GM23338 (cell line): ENCODE results near the gene SLCO4A1. TPM values are rescaled to one million over a fixed set of nuclear protein-coding genes. Genes with fewer than 3 reads are reported as not detected.

Experiments
- ATAC-seq: fragments of 200-7000 bp; cut with Tn5 transposase; 3 replicates; pipeline ENCODE4 v1.9.1; 2020
- DNase-seq: peaks from one replicate; pipeline ENCODE4 v3.0.0-alpha.2; 2015; ENCODE audit warnings: low spot score
- H2AFZ ChIP-seq: fragments of 200-600 bp; sonication (generic); 2 replicates; pipeline ENCODE4 v1.8.0; 2016; ENCODE audit warnings: antibody characterized with exemption, mild to moderate bottlenecking, moderate library complexity
- H3F3A ChIP-seq: fragments of 200-600 bp; sonication (generic); replicated peaks from 2 replicates; pipeline ENCODE4 v1.8.0; 2017; ENCODE audit warnings: antibody characterized with exemption, mixed run types, low read depth
- H3K27ac ChIP-seq: fragments of 200-600 bp; sonication (generic); 2 replicates; pipeline ENCODE4 v1.6.1; 2016; ENCODE audit warnings: low read depth
- H3K27me3 ChIP-seq: fragments of 200-600 bp; sonication (generic); 2 replicates; pipeline ENCODE4 v1.8.0; 2016; ENCODE audit warnings: mild to moderate bottlenecking, mixed run types, moderate library complexity; ENCODE audit not compliant: insufficient read depth
- H3K36me3 ChIP-seq: fragments of 200-600 bp; sonication (generic); 2 replicates; pipeline ENCODE4 v1.8.0; 2016; ENCODE audit warnings: mild to moderate bottlenecking; ENCODE audit not compliant: insufficient read depth
- H3K4me1 ChIP-seq: fragments of 200-600 bp; sonication (generic); 2 replicates; pipeline ENCODE4 v1.8.0; 2016; ENCODE audit warnings: mild to moderate bottlenecking, moderate library complexity; ENCODE audit not compliant: insufficient read depth
- H3K4me2 ChIP-seq: fragments of 200-600 bp; sonication (generic); 2 replicates; pipeline ENCODE4 v1.7.1; 2017; ENCODE audit warnings: mixed run types
- H3K4me3 ChIP-seq: fragments of 200-600 bp; sonication (generic); 2 replicates; pipeline ENCODE4 v1.6.1; 2016; ENCODE audit warnings: mixed run types
- H3K79me2 ChIP-seq: fragments of 200-600 bp; sonication (generic); replicated peaks from 2 replicates; pipeline ENCODE4 v1.8.0; 2017; ENCODE audit warnings: mild to moderate bottlenecking; ENCODE audit not compliant: insufficient read depth
- H3K9me2 ChIP-seq: fragments of 200-600 bp; sonication (generic); 2 replicates; pipeline ENCODE4 v1.8.0; 2017; ENCODE audit not compliant: insufficient read depth
- H4K20me1 ChIP-seq: fragments of 200-600 bp; sonication (generic); replicated peaks from 2 replicates; pipeline ENCODE4 v1.8.0; 2017; ENCODE audit warnings: mild to moderate bottlenecking; ENCODE audit not compliant: insufficient read depth
- H3K27ac Mint-ChIP-seq: 2 replicates; pipeline ENCODE4 v1.8.0; 2020; ENCODE audit warnings: inconsistent platforms, mild to moderate bottlenecking, moderate library complexity, mixed read lengths
- H3K27me3 Mint-ChIP-seq: 3 replicates; pipeline ENCODE4 v1.8.0; 2022; ENCODE audit warnings: low read depth, mild to moderate bottlenecking, moderate library complexity, mixed read lengths, inconsistent platforms; ENCODE audit not compliant: insufficient read depth, poor library complexity
- H3K36me3 Mint-ChIP-seq: 3 replicates; pipeline ENCODE4 v1.8.0; 2021; ENCODE audit warnings: low read depth, mild to moderate bottlenecking, inconsistent platforms, moderate library complexity, mixed read lengths
- H3K4me1 Mint-ChIP-seq: 3 replicates; pipeline ENCODE4 v1.8.0; 2020; ENCODE audit warnings: mild to moderate bottlenecking, inconsistent platforms, mixed read lengths
- H3K4me3 Mint-ChIP-seq: 3 replicates; pipeline ENCODE4 v1.8.0; 2021; ENCODE audit warnings: moderate library complexity, mild to moderate bottlenecking, inconsistent platforms, mixed read lengths
- H3K9me3 Mint-ChIP-seq: 3 replicates; pipeline ENCODE4 v1.8.0; 2020; ENCODE audit warnings: moderate library complexity, mild to moderate bottlenecking, inconsistent platforms, mixed read lengths
- CREB1 ChIP-seq: fragments of 250-450 bp; sonication (Bioruptor Pico); IDR thresholded peaks from 2 replicates; pipeline ENCODE4 v1.5.0; 2020; ENCODE audit warnings: low read depth, mild to moderate bottlenecking, moderate library complexity
- EZH2 ChIP-seq: fragments of 200-600 bp; sonication (generic); IDR thresholded peaks from one replicate; pipeline ENCODE4 v1.8.0; 2017; ENCODE audit warnings: antibody characterized with exemption, mild to moderate bottlenecking, low read depth; ENCODE audit not compliant: unreplicated experiment
- EZH2phosphoT487 ChIP-seq: fragments of 200-600 bp; sonication (generic); IDR thresholded peaks from one replicate; pipeline ENCODE4 v1.8.1; 2018; ENCODE audit warnings: antibody characterized with exemption; ENCODE audit not compliant: unreplicated experiment
- JUNB ChIP-seq: IDR thresholded peaks from one replicate; pipeline ENCODE4 v1.6.1; 2016; ENCODE audit warnings: antibody characterized with exemption; ENCODE audit not compliant: unreplicated experiment
- NANOG ChIP-seq: IDR thresholded peaks from 2 replicates; pipeline ENCODE4 v1.6.1; 2016; ENCODE audit warnings: antibody characterized with exemption, borderline replicate concordance
- POLR2AphosphoS5 ChIP-seq: IDR thresholded peaks from 2 replicates; pipeline ENCODE4 v1.6.1; 2016; ENCODE audit warnings: antibody characterized with exemption, low read depth
- REST ChIP-seq: IDR thresholded peaks from one replicate; pipeline ENCODE4 v1.6.1; 2018; ENCODE audit warnings: antibody characterized with exemption; ENCODE audit not compliant: unreplicated experiment
- STAT1 ChIP-seq: IDR thresholded peaks from one replicate; pipeline ENCODE4 v1.6.1; 2016; ENCODE audit warnings: antibody characterized with exemption; ENCODE audit not compliant: unreplicated experiment
- ZNF114 ChIP-seq: fragments of 250-450 bp; sonication (Bioruptor Pico); IDR thresholded peaks from 2 replicates; pipeline ENCODE4 v1.5.0; 2020; ENCODE audit warnings: mild to moderate bottlenecking, moderate library complexity
- ZNF331 ChIP-seq: fragments of 250-450 bp; sonication (Bioruptor Pico); IDR thresholded peaks from 2 replicates; pipeline ENCODE4 v1.5.0; 2020; ENCODE audit warnings: low read depth, mild to moderate bottlenecking, moderate library complexity
- polyA plus RNA-seq: library from polyadenylated mRNA; unstranded; fragments of >200 nt; fragmentation: Nextera tagmentation; extraction: Ambion mirVana; gene quantifications from 2 replicates; pipeline ENCODE4 v1.2.1, GENCODE V29; 2016
- total RNA-seq: library from RNA; depleted of rRNA; stranded (reverse); fragments of >200 nt; shearing (Covaris generic); gene quantifications from 2 replicates; pipeline ENCODE4 v1.2.3, GENCODE V29; 2014
- TF ChIP-seq, protein P1 (sequence below): IDR thresholded peaks from 2 replicates; pipeline ENCODE4 v1.6.1; 2016; ENCODE audit warnings: antibody characterized with exemption

SLCO4A1 gene
- total and polyA plus RNA-seq, 2 experiments from 2014 or later = 28.5 to 41.6 TPM

DNA sequence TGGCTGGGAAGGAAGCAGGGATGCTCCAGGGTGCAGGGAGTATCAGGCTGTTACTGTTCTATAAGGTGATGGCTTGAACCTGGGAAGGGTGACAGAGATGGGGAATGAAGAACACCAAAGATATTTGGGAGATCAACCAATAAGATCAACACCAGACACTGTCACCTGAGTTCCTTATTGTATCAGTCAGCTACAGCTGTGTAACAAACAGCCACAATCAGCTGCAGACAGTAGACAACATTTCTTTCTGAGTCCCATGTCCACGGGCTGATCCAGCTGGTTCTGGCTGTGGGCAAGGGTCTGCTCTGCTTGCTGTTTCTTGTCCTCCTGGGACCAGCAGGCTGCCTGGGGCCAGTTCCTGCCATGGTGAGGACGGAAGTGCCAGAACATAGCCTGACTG, 31.3 kb upstream of the SLCO4A1 start (continued):
- TF ChIP-seq REST = no peak
- no peak for TF ChIP-seq NANOG
- no peak for TF ChIP-seq CREB1 (CRISPR knock-in tag)
- TF ChIP-seq EZH2 = no peak
- no peak for TF ChIP-seq ZNF114 (CRISPR knock-in tag)

DNA sequence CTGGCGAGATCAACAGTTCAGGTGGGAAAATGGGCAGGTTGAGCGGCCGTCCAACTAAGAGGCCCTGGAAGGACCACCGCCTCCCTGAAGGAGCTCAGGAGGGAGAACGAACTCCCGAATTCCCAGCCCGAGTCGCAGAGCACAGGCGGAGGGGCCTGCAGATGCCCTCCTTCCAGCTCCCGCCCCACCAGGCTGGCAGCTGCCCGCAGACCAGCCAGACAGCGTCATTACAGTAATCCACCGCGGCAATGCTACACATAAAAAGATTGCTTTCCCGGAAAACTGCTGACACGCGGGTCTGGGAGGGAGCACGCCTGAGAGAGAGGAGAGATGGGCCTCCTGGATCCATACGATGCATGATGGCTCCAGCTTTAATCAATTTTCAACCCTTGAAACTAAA, 30.5 kb upstream of the SLCO4A1 start:
- no peaks in the 10 kb centered on the region for H3K36me3 ChIP-seq
- H2AFZ ChIP-seq = no peak overlapping the region
- ATAC-seq (no peak), DNase-seq (no peak)
- H3K4me3 Mint-ChIP-seq = no peak overlapping the region
- peaks cover 8% of the 10 kb centered on the region; the same call in 1 of the 2 replicates for H3K4me1 ChIP-seq
- peaks cover 4% of the 10 kb centered on the region; the same call in 2 of the 3 replicates for H3K9me3 Mint-ChIP-seq
- H3K36me3 Mint-ChIP-seq = no peaks in the 10 kb centered on the region; the same call in 2 of the 3 replicates
- no peak overlapping the region for H3K4me2 ChIP-seq
- no peak overlapping the region for H3K4me3 ChIP-seq
- H3K4me1 Mint-ChIP-seq = peaks cover 18% of the 10 kb centered on the region
- H3K9me2 ChIP-seq = no peaks in the 10 kb centered on the region
- 0 out of 2 replicates have a peak, but pooled peaks cover 5% of the 10 kb centered on the region for H3F3A ChIP-seq
- no peaks in the 10 kb centered on the region for H3K27me3 ChIP-seq
- H3K79me2 ChIP-seq = no peaks in the 10 kb centered on the region
- peaks cover 10% of the 10 kb centered on the region for H3K27me3 Mint-ChIP-seq
- H3K27ac ChIP-seq = no peak overlapping the region
- H3K27ac Mint-ChIP-seq = no peak overlapping the region
- no peaks in the 10 kb centered on the region for H4K20me1 ChIP-seq
- no peak for TF ChIP-seq STAT1
- TF ChIP-seq CREB1 (CRISPR knock-in tag) = no peak
- no peak for TF ChIP-seq ZNF114 (CRISPR knock-in tag)
- no peak for TF ChIP-seq EZH2

DNA sequence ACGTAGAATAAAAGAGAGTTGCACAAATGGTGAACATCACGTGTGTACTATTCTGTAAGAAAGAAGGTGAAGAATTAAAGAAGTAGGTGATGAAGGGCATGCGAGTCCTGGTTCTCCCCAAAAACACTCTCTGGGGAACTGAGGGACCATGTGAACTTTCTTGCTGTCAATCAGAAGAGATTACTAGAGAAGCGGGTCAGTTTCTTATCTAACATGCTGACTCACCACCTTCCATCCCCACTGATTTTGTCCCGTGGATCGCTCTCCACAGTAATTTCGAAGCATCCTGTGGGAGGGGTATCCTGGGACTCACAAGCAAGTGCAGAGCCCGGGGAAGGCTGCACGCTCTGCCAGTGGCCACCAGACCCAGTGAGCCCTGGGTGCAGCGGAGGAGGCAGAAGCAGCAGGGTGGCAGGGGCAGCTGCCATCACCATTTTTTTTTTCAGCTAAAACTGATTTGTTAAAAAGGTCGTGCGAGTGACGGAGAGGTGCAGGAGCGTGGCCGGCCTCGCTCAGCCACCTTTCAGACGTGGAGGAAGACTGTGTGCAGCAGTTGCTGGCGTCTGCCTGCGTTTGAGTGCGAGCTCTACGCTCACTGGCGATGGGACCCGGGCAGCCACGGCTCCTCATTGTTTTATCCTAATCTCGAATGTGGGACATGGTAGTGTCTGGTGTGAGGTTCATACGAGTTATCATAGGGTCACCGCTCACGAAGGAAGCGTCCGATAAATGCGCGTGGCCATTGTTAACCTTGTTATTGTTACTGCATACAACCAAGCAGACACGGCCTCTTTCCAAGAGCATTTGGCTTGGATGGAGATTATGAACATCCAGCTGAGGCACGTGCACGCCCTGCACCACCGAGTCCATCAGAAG, 28.0 kb upstream of the SLCO4A1 start:
- Histone ChIP-seq H3K9me2 (no peaks in the 10 kb centered on the region), H3F3A (no peaks in the 10 kb centered on the region), H4K20me1 (no peaks in the 10 kb centered on the region), H3K79me2 (no peaks in the 10 kb centered on the region), H3K36me3 (no peaks in the 10 kb centered on the region), H3K4me3 (no peak overlapping the region), H3K27me3 (no peaks in the 10 kb centered on the region), H3K4me2 (no peak overlapping the region), H2AFZ (no peak overlapping the region), H3K4me1 (no peaks in the 10 kb centered on the region; the same call in 1 of the 2 replicates), H3K27ac (no peak overlapping the region)
- no peak for ATAC-seq
- H3K9me3 Mint-ChIP-seq = peaks cover 4% of the 10 kb centered on the region; the same call in 2 of the 3 replicates
- H3K36me3 Mint-ChIP-seq = no peaks in the 10 kb centered on the region
- no peak overlapping the region for H3K4me3 Mint-ChIP-seq
- DNase-seq = no peak
- peaks cover 4% of the 10 kb centered on the region for H3K27me3 Mint-ChIP-seq
- H3K4me1 Mint-ChIP-seq = peaks cover 10% of the 10 kb centered on the region
- no peak for TF ChIP-seq POLR2AphosphoS5
- no peak for TF ChIP-seq CREB1 (CRISPR knock-in tag)
- no peak for TF ChIP-seq REST
- TF ChIP-seq EZH2 = no peak
- TF ChIP-seq, protein P1, sequence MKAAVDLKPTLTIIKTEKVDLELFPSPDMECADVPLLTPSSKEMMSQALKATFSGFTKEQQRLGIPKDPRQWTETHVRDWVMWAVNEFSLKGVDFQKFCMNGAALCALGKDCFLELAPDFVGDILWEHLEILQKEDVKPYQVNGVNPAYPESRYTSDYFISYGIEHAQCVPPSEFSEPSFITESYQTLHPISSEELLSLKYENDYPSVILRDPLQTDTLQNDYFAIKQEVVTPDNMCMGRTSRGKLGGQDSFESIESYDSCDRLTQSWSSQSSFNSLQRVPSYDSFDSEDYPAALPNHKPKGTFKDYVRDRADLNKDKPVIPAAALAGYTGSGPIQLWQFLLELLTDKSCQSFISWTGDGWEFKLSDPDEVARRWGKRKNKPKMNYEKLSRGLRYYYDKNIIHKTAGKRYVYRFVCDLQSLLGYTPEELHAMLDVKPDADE = no peak
- TF ChIP-seq ZNF331 = no peak
- no peak for TF ChIP-seq EZH2phosphoT487
- TF ChIP-seq ZNF114 (CRISPR knock-in tag) = no peak
- TF ChIP-seq JUNB = no peak
- no peak for TF ChIP-seq NANOG
- no peak overlapping the region for H3K27ac Mint-ChIP-seq
